Mucosa of rectum (tissue), 2 donors: ENCODE data around the gene PPP6C.
"Not testable (repeated sequence)": the region's sequence is repeated elsewhere in the genome, so short reads cannot be mapped to it uniquely, and the experiment has no call there.

Experiments used
- H3K27ac ChIP-seq, 2 donors: one replicate each; pipeline ENCODE4 v1.7.0; 2013; ENCODE audit warnings: inconsistent platforms in 2 of 2, low read depth in 2 of 2, low read length in 2 of 2
- H3K27me3 ChIP-seq, 2 donors: one replicate each; pipeline ENCODE4 v1.7.0; 2013; ENCODE audit warnings: low read length in 2 of 2; ENCODE audit not compliant: control insufficient read depth in 2 of 2, insufficient read depth in 2 of 2
- H3K36me3 ChIP-seq, 2 donors: one replicate each; pipeline ENCODE4 v1.7.0; 2013; ENCODE audit warnings: low read length in 2 of 2; ENCODE audit not compliant: control insufficient read depth in 2 of 2, insufficient read depth in 2 of 2
- H3K4me1 ChIP-seq, 2 donors: one replicate each; pipeline ENCODE4 v1.7.0; 2013; ENCODE audit warnings: low read length in 2 of 2, mild to moderate bottlenecking in 1 of 2; ENCODE audit not compliant: control insufficient read depth in 2 of 2, insufficient read depth in 2 of 2
- H3K4me3 ChIP-seq, 2 donors: one replicate each; pipeline ENCODE4 v1.7.0; 2013; ENCODE audit warnings: low read length in 2 of 2
- H3K9ac ChIP-seq, 2 donors: one replicate each; pipeline ENCODE4 v1.7.0; 2013; ENCODE audit warnings: low read length in 2 of 2, low read depth in 1 of 2, mild to moderate bottlenecking in 1 of 2
- H3K9me3 ChIP-seq, 2 donors: one replicate each; pipeline ENCODE4 v1.7.0; 2013; ENCODE audit warnings: low read length in 2 of 2; ENCODE audit not compliant: control insufficient read depth in 2 of 2
- donor health status: healthy.
- donor health status: Normal muscosa, but diverticular disease.

The PPP6C gene

GRCh38 chr9:125183054-125183453 is 6.5 kb downstream of the PPP6C start:
- Histone ChIP-seq H3K27ac (peak overlapping the region; percentile 43 to 73), H3K9ac (no peak overlapping the region), H3K4me1 (peaks cover 11 to 21% of the 10 kb centered on the region in 2 donors), H3K27me3 (no peaks in the 10 kb centered on the region), H3K4me3 (peak overlapping the region in 1 of 2 donors; percentile 32), H3K36me3 (no peaks in the 10 kb centered on the region), H3K9me3 (no peaks in the 10 kb centered on the region)

GRCh38 chr9:125181756-125182155 is 7.8 kb downstream of the PPP6C start:
- not testable (repeated sequence) for H3K27me3 ChIP-seq

GRCh38 chr9:125180876-125181275 is 8.7 kb downstream of the PPP6C start:
- H3K9me3 ChIP-seq = no peaks in the 10 kb centered on the region
- no peak overlapping the region for H3K4me3 ChIP-seq
- no peak overlapping the region for H3K9ac ChIP-seq
- no peaks in the 10 kb centered on the region for H3K27me3 ChIP-seq
- H3K27ac ChIP-seq = no peak overlapping the region
- H3K36me3 ChIP-seq = no peaks in the 10 kb centered on the region
- peaks cover 12 to 24% of the 10 kb centered on the region in 2 donors for H3K4me1 ChIP-seq

More at GRCh38 chr9:125181756-125182155, 7.8 kb downstream of the PPP6C start:
- not testable (repeated sequence) for H3K27ac ChIP-seq, H3K4me3 ChIP-seq, H3K36me3 ChIP-seq, H3K9ac ChIP-seq, H3K9me3 ChIP-seq
- peaks cover 14 to 24% of the 10 kb centered on the region in 2 donors for H3K4me1 ChIP-seq

GRCh38 chr9:125179776-125180175 is 9.8 kb downstream of the PPP6C start:
- not testable (repeated sequence) for H3K36me3 ChIP-seq, H3K9ac ChIP-seq, H3K27ac ChIP-seq, H3K27me3 ChIP-seq, H3K9me3 ChIP-seq, H3K4me3 ChIP-seq
- peaks cover 11 to 24% of the 10 kb centered on the region in 2 donors for H3K4me1 ChIP-seq

- no peak overlapping the region for H3K4me3 ChIP-seq
- H3K27ac ChIP-seq = peak overlapping the region in 1 of 2 donors; percentile 22
- no peaks in the 10 kb centered on the region for H3K9me3 ChIP-seq
- no peaks in the 10 kb centered on the region for H3K36me3 ChIP-seq
- H3K27me3 ChIP-seq = no peaks in the 10 kb centered on the region
- peaks cover 5 to 11% of the 10 kb centered on the region in 2 donors for H3K4me1 ChIP-seq
- no peak overlapping the region for H3K9ac ChIP-seq
Observed at GRCh38 chr9:125177888-125178287, 11.7 kb downstream of the PPP6C start.

- Histone ChIP-seq H3K4me3 (no peak overlapping the region), H3K9me3 (no peaks in the 10 kb centered on the region), H3K36me3 (no peaks in the 10 kb centered on the region), H3K4me1 (peaks cover 6 to 11% of the 10 kb centered on the region in 2 donors), H3K27me3 (no peaks in the 10 kb centered on the region), H3K9ac (no peak overlapping the region), H3K27ac (no peak overlapping the region)
Observed at GRCh38 chr9:125176636-125177035, 13.0 kb downstream of the PPP6C start.

- peaks cover 2 to 8% of the 10 kb centered on the region in 2 donors for H3K4me1 ChIP-seq
- H3K27me3 ChIP-seq = no peaks in the 10 kb centered on the region
- peaks cover 12 to 13% of the 10 kb centered on the region in 2 donors for H3K36me3 ChIP-seq
- H3K9ac ChIP-seq = no peak overlapping the region
- H3K27ac ChIP-seq = no peak overlapping the region
- no peak overlapping the region for H3K4me3 ChIP-seq
- no peaks in the 10 kb centered on the region for H3K9me3 ChIP-seq
Observed at GRCh38 chr9:125172031-125172755, 17.4 kb downstream of the PPP6C start.

GRCh38 chr9:125169895-125170294 is 19.7 kb downstream of the PPP6C start:
- Histone ChIP-seq H3K27ac (no peak overlapping the region), H3K27me3 (no peaks in the 10 kb centered on the region), H3K4me1 (peaks cover 2 to 8% of the 10 kb centered on the region in 2 donors), H3K4me3 (no peak overlapping the region), H3K36me3 (peaks cover 12 to 13% of the 10 kb centered on the region in 2 donors), H3K9ac (no peak overlapping the region), H3K9me3 (no peaks in the 10 kb centered on the region)

- H3K36me3 ChIP-seq = peaks cover 12 to 13% of the 10 kb centered on the region in 2 donors
- H3K4me3 ChIP-seq = no peak overlapping the region
- H3K27ac ChIP-seq = no peak overlapping the region
- peaks cover 0 to 3% of the 10 kb centered on the region in 2 donors for H3K4me1 ChIP-seq
- H3K9me3 ChIP-seq = no peaks in the 10 kb centered on the region
- H3K9ac ChIP-seq = no peak overlapping the region
- H3K27me3 ChIP-seq = no peaks in the 10 kb centered on the region
Observed at GRCh38 chr9:125166762-125167161, 22.8 kb downstream of the PPP6C start.

- H3K27ac ChIP-seq, H3K4me3 ChIP-seq, H3K4me1 ChIP-seq: not testable (repeated sequence)
Observed at GRCh38 chr9:125162891-125163290, 26.7 kb downstream of the PPP6C start.

More at GRCh38 chr9:125162891-125163290, 26.7 kb downstream of the PPP6C start:
- H3K36me3 ChIP-seq, H3K27me3 ChIP-seq, H3K9ac ChIP-seq, H3K9me3 ChIP-seq: not testable (repeated sequence)
